H1 (cell line): Measurements from ENCODE around the gene PHLDA2. TPM values are rescaled to one million over a fixed set of nuclear protein-coding genes. Genes with fewer than 3 reads are reported as not detected.
A peak's percentile ranks its signal among the peaks of the same experiment; 100 is the strongest.

Experiments used
- CTCF ChIA-PET: fragments of 300-600 bp; sonication (Branson Sonifier 250); formaldehyde crosslinking; loops from one replicate; lab custom pipeline; 2021; ENCODE audit not compliant: partially characterized antibody; lab: Charles Lee
- POLR2A ChIA-PET: fragments of 300-600 bp; sonication (Branson Sonifier 250); formaldehyde crosslinking; loops from one replicate; lab custom pipeline; 2021; ENCODE audit warnings: inconsistent platforms; ENCODE audit not compliant: partially characterized antibody; lab: Charles Lee
- DNase-seq, 2 experiments: peaks; one replicate each; pipeline versions ENCODE4 v3.0.0 to v3.0.0-alpha.2; 2010 to 2022; ENCODE audit warnings: low spot score in 2 of 2, low read depth in 1 of 2, mixed read lengths in 1 of 2
- FAIRE-seq: peaks from 2 replicates; lab custom pipeline; 2011; peaks lifted over from hg19 to GRCh38; lab: Jason Lieb, UNC
- H2AFZ ChIP-seq: 2 replicates; pipeline ENCODE4 v1.8.1; 2012; ENCODE audit warnings: low read length, inconsistent platforms
- H2AK5ac ChIP-seq: 2 replicates; pipeline ENCODE4 v1.6.1; 2013; ENCODE audit warnings: low read depth, low read length
- H2BK120ac ChIP-seq: replicated peaks from 2 replicates; pipeline ENCODE3; 2013; ENCODE audit warnings: low read depth, low read length, inconsistent platforms
- H2BK12ac ChIP-seq: 2 replicates; pipeline ENCODE4 v1.6.1; 2013; ENCODE audit warnings: low read depth, low read length
- H2BK15ac ChIP-seq: 2 replicates; pipeline ENCODE4 v1.6.1; 2013; ENCODE audit warnings: low read length
- H2BK20ac ChIP-seq: 2 replicates; pipeline ENCODE4 v1.6.1; 2013; ENCODE audit warnings: low read length
- H2BK5ac ChIP-seq: 2 replicates; pipeline ENCODE4 v1.6.1; 2013; ENCODE audit warnings: low read depth, low read length
- H3K14ac ChIP-seq: 2 replicates; pipeline ENCODE4 v1.6.1; 2013; ENCODE audit warnings: inconsistent platforms; ENCODE audit not compliant: insufficient read length
- H3K18ac ChIP-seq: 2 replicates; pipeline ENCODE4 v1.6.1; 2013; ENCODE audit warnings: low read length; ENCODE audit errors: extremely low read depth
- H3K23ac ChIP-seq: 2 replicates; pipeline ENCODE4 v1.6.1; 2013; ENCODE audit warnings: inconsistent platforms; ENCODE audit not compliant: insufficient read length
- H3K23me2 ChIP-seq: 2 replicates; pipeline ENCODE4 v1.6.1; 2013; ENCODE audit warnings: low read depth, low read length
- H3K27ac ChIP-seq: 2 replicates; pipeline ENCODE4 v1.6.1; 2011; ENCODE audit warnings: low read depth, low read length, inconsistent platforms
- H3K27me3 ChIP-seq, 4 experiments: replicated peaks in 1 of 4; 1 replicate in 1 of 4; 2 replicates in 3 of 4; pipeline versions ENCODE4 v1.6.1 to v1.8.1; 2011 to 2013; ENCODE audit warnings: low read length in 3 of 4, mild to moderate bottlenecking in 3 of 4, inconsistent platforms in 2 of 4, mixed read lengths in 2 of 4, moderate library complexity in 1 of 4; ENCODE audit not compliant: control insufficient read depth in 3 of 4, insufficient read depth in 3 of 4; ENCODE audit errors: extremely low read depth in 1 of 4
- H3K36me3 ChIP-seq, 4 experiments: 2 replicates each; pipeline versions ENCODE4 v1.6.1 to v1.8.1; 2011 to 2013; ENCODE audit warnings: mild to moderate bottlenecking in 4 of 4, low read length in 3 of 4, moderate library complexity in 2 of 4, control low read depth in 1 of 4, inconsistent platforms in 1 of 4; ENCODE audit not compliant: insufficient read depth in 4 of 4, control insufficient read depth in 2 of 4
- H3K4ac ChIP-seq: replicated peaks from 2 replicates; pipeline ENCODE3; 2013; ENCODE audit warnings: low read length, low read depth, mixed read lengths, inconsistent platforms; ENCODE audit not compliant: insufficient read length
- H3K4me1 ChIP-seq, 4 experiments: replicated peaks in 1 of 4; 1 replicate in 1 of 4; 2 replicates in 3 of 4; pipeline versions ENCODE4 v1.6.1 to v1.8.1; 2011 to 2013; ENCODE audit warnings: low read length in 3 of 4, inconsistent platforms in 2 of 4, mixed read lengths in 1 of 4; ENCODE audit not compliant: insufficient read depth in 4 of 4, control insufficient read depth in 3 of 4
- H3K4me2 ChIP-seq, 2 experiments: 2 replicates each; pipeline versions ENCODE4 v1.6.1 to v1.8.1; 2011 to 2013; ENCODE audit warnings: low read depth in 2 of 2, low read length in 2 of 2, control low read depth in 1 of 2, inconsistent platforms in 1 of 2, mild to moderate bottlenecking in 1 of 2; ENCODE audit not compliant: insufficient read depth in 1 of 2
- H3K4me3 ChIP-seq, 4 experiments: fragments of 200-600, 300-600 bp in 1 of 4; sonication (generic), shearing (Covaris generic), sonication (Bioruptor Twin) in 1 of 4; 2 replicates each; pipeline versions ENCODE4 v1.5.1 to v1.8.1; 2011 to 2016; ENCODE audit warnings: low read length in 4 of 4, low read depth in 3 of 4, control low read depth in 2 of 4, inconsistent platforms in 2 of 4, mild to moderate bottlenecking in 2 of 4, mixed read lengths in 1 of 4, moderate library complexity in 1 of 4; ENCODE audit not compliant: insufficient read depth in 2 of 4; ENCODE audit errors: extremely low read depth in 1 of 4
- H3K56ac ChIP-seq: replicated peaks from 2 replicates; pipeline ENCODE3; 2013; ENCODE audit warnings: low read depth, mild to moderate bottlenecking, mixed read lengths, low read length, inconsistent platforms; ENCODE audit not compliant: insufficient read length
- H3K79me1 ChIP-seq: 2 replicates; pipeline ENCODE4 v1.6.1; 2013; ENCODE audit warnings: low read depth, low read length, control low read depth
- H3K79me2 ChIP-seq, 2 experiments: 2 replicates each; pipeline versions ENCODE4 v1.6.1 to v1.8.1; 2012 to 2013; ENCODE audit warnings: low read length in 2 of 2, mild to moderate bottlenecking in 2 of 2, inconsistent platforms in 1 of 2; ENCODE audit not compliant: insufficient read depth in 2 of 2, control insufficient read depth in 1 of 2
- H3K9ac ChIP-seq, 4 experiments: replicated peaks in 1 of 4; 1 replicate in 1 of 4; 2 replicates in 3 of 4; pipeline versions ENCODE4 v1.6.1 to v1.8.1; 2011 to 2013; ENCODE audit warnings: low read depth in 3 of 4, low read length in 3 of 4, control low read depth in 2 of 4, mild to moderate bottlenecking in 2 of 4, moderate library complexity in 2 of 4, inconsistent platforms in 1 of 4; ENCODE audit errors: extremely low read depth in 1 of 4
- H3K9me3 ChIP-seq, 2 experiments: 2 replicates each; pipeline versions ENCODE4 v1.6.1 to v1.8.1; 2012 to 2013; ENCODE audit warnings: mild to moderate bottlenecking in 2 of 2, moderate library complexity in 2 of 2, control low read depth in 1 of 2, inconsistent platforms in 1 of 2, low read depth in 1 of 2, low read length in 1 of 2, mixed read lengths in 1 of 2; ENCODE audit not compliant: insufficient read depth in 2 of 2
- H4K20me1 ChIP-seq, 2 experiments: replicated peaks in 1 of 2; 2 replicates each; pipeline versions ENCODE3 to v1.8.1; 2011 to 2013; ENCODE audit warnings: inconsistent platforms in 2 of 2, low read length in 2 of 2, mild to moderate bottlenecking in 1 of 2; ENCODE audit not compliant: insufficient read depth in 2 of 2, control insufficient read depth in 1 of 2
- H4K5ac ChIP-seq: 2 replicates; pipeline ENCODE4 v1.6.1; 2013; ENCODE audit warnings: low read length, low read depth, mixed read lengths, inconsistent platforms; ENCODE audit not compliant: insufficient read length
- H4K8ac ChIP-seq: 2 replicates; pipeline ENCODE4 v1.8.0; 2013; ENCODE audit warnings: mild to moderate bottlenecking, moderate library complexity, low read length, inconsistent platforms; ENCODE audit not compliant: insufficient read depth; ENCODE audit errors: extremely low read depth
- H4K91ac ChIP-seq: replicated peaks from 2 replicates; pipeline ENCODE3; 2013; ENCODE audit warnings: low read length, mixed read lengths, inconsistent platforms; ENCODE audit not compliant: insufficient read length
- GABPA ChIP-seq: IDR thresholded peaks from 2 replicates; pipeline ENCODE4 v1.6.1; 2011; ENCODE audit warnings: mild to moderate bottlenecking, low read length, moderate library complexity, borderline replicate concordance; ENCODE audit not compliant: insufficient read depth
- NANOG ChIP-seq: IDR thresholded peaks from 2 replicates; pipeline ENCODE4 v1.6.1; 2011; ENCODE audit warnings: low read length, low read depth, mild to moderate bottlenecking, inconsistent platforms; ENCODE audit not compliant: insufficient read depth, poor library complexity, severe bottlenecking
- RBBP5 ChIP-seq: IDR thresholded peaks from 2 replicates; pipeline ENCODE4 v1.7.1; 2012; ENCODE audit warnings: low read depth, mild to moderate bottlenecking, inconsistent platforms, low read length, moderate library complexity, borderline replicate concordance
- SP1 ChIP-seq: IDR thresholded peaks from 2 replicates; pipeline ENCODE4 v1.6.1; 2011; ENCODE audit warnings: low read depth, low read length
- YY1 ChIP-seq: IDR thresholded peaks from 2 replicates; pipeline ENCODE4 v1.6.1; 2011; ENCODE audit warnings: low read depth, mild to moderate bottlenecking, low read length
- WGBS, 2 experiments: shearing (Covaris generic) in 1 of 2; methylation state at CpG; one replicate each; pipeline versions ENCODE4 v1.1.6 to v1.1.7; 2013 to 2015; ENCODE audit warnings: low lambda C conversion rate in 2 of 2, mixed read lengths in 2 of 2, inconsistent platforms in 1 of 2, low coverage in 1 of 2, missing lambda C conversion rate in 1 of 2; ENCODE audit not compliant: insufficient replicate concordance in 2 of 2, insufficient coverage in 1 of 2, insufficient read length in 1 of 2; ENCODE audit errors: extremely low coverage in 1 of 2, missing lambda C conversion rate in 1 of 2; 5-methylcytosine and 5-hydroxymethylcytosine counted together
- polyA plus RNA-seq, 7 experiments: library from polyadenylated mRNA; depleted of rRNA in 3 of 7; stranded (reverse) in 5 of 7; unstranded in 2 of 7; fragments of >200 nt in 5 of 7; fragments of 200-250 nt in 2 of 7; gene quantifications; 1 replicate in 5 of 7; 2 replicates in 1 of 7; 4 replicates in 1 of 7; pipeline versions ENCODE4 v1.2.1 to v1.2.3, GENCODE V29; 2011 to 2013; ENCODE audit warnings: missing spikeins in 2 of 7, mixed read lengths in 2 of 7
- total RNA-seq: library from RNA; stranded (reverse); fragmentation: NEBNext Ultra II Directional; extraction: Animal tissue kit (Norgen Biotek cat#: 25700); gene quantifications from 2 replicates; pipeline ENCODE4 v1.2.1, GENCODE V29; 2021
- TF ChIP-seq, protein P1 (sequence below), 3 experiments: IDR thresholded peaks; 1 replicate in 2 of 3; 2 replicates in 1 of 3; pipeline versions ENCODE4 v1.5.1 to v1.6.1; 2011; ENCODE audit warnings: low read length in 3 of 3, mild to moderate bottlenecking in 3 of 3, inconsistent platforms in 2 of 3, low read depth in 1 of 3, moderate library complexity in 1 of 3; ENCODE audit not compliant: insufficient read depth in 1 of 3; ENCODE audit errors: control extremely low read depth in 1 of 3

PHLDA2 gene
- total and polyA plus RNA-seq, 2 of the 8 experiments (the other 6 are each of a cell fraction or from before 2014, with no cell fraction given) = 5.2 to 7.6 TPM

GRCh38 chr11:2892215-2892966 lies 36.8 kb downstream of the PHLDA2 start:
- POLR2A ChIA-PET = interaction anchor here (0.9 to 4.4 kb wide), 14 partner anchors 9 to 491 kb away, joined by 3 to 17 read pairs (median 3); partner anchors contain the start of genes KCNQ1OT1 and PHLDA2
- TF ChIP-seq SP1 (0 out of 2 replicates have a peak, but pooled peaks have one; percentile 31), YY1 (peak; percentile 22; the same call in 1 of the 2 replicates), GABPA (0 out of 2 replicates have a peak, but pooled peaks have one; percentile 22), RBBP5 (no peak; the same call in 1 of the 2 replicates), NANOG (peak; percentile 1)
- TF ChIP-seq, protein P1, sequence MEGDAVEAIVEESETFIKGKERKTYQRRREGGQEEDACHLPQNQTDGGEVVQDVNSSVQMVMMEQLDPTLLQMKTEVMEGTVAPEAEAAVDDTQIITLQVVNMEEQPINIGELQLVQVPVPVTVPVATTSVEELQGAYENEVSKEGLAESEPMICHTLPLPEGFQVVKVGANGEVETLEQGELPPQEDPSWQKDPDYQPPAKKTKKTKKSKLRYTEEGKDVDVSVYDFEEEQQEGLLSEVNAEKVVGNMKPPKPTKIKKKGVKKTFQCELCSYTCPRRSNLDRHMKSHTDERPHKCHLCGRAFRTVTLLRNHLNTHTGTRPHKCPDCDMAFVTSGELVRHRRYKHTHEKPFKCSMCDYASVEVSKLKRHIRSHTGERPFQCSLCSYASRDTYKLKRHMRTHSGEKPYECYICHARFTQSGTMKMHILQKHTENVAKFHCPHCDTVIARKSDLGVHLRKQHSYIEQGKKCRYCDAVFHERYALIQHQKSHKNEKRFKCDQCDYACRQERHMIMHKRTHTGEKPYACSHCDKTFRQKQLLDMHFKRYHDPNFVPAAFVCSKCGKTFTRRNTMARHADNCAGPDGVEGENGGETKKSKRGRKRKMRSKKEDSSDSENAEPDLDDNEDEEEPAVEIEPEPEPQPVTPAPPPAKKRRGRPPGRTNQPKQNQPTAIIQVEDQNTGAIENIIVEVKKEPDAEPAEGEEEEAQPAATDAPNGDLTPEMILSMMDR (IDR thresholded peaks at IDR 0.05; ENCODE audit: control extremely low read depth in 1 of 3, insufficient read depth in 1 of 3, low read depth in 1 of 3, low read length in 3 of 3) = peak in 2 of 3 experiments; percentile 92 to 93; a peak in 3 of 4 replicates

More at GRCh38 chr11:2892215-2892966, 36.8 kb downstream of the PHLDA2 start:
- peak overlapping the region; percentile 72; the same call in 1 of the 2 replicates for H3K27ac ChIP-seq
- H3K9ac ChIP-seq = peak overlapping the region in 1 of 4 experiments; percentile 18; a peak in 2 of 7 replicates
- H3K23ac ChIP-seq = no peak overlapping the region
- peak overlapping the region; percentile 100 for H3K18ac ChIP-seq
- H4K91ac ChIP-seq = peak overlapping the region; percentile 100
- H2BK12ac ChIP-seq = peak overlapping the region; percentile 97; the same call in 1 of the 2 replicates
- H4K20me1 ChIP-seq = no peaks in the 10 kb centered on the region
- H2BK15ac ChIP-seq = peak overlapping the region; percentile 100; the same call in 1 of the 2 replicates
- WGBS, 2 experiments = 6% methylated on average over 27 of the region's 34 CpGs; no CpG with 5 or more reads in 1 of the 2 experiments
- H4K8ac ChIP-seq = peak overlapping the region; percentile 98
- H2BK120ac ChIP-seq = peak overlapping the region; percentile 65
- H3K79me2 ChIP-seq = no peaks in the 10 kb centered on the region
- peak overlapping the region; percentile 98 for H2BK20ac ChIP-seq
- H4K5ac ChIP-seq = peak overlapping the region; percentile 97
- FAIRE-seq (no peak), DNase-seq (peak; percentile 59 to 91)
- H3K79me1 ChIP-seq = no peaks in the 10 kb centered on the region
- H2BK5ac ChIP-seq = peak overlapping the region; percentile 96; the same call in 1 of the 2 replicates
- peak overlapping the region; percentile 67 to 68 for H3K4me2 ChIP-seq
- H3K27me3 ChIP-seq = peaks cover 0 to 24% (median 7%) of the 10 kb centered on the region in 4 experiments; a peak in 5 of 7 replicates
- no peak overlapping the region; the same call in 1 of the 2 replicates for H2AFZ ChIP-seq
- H3K23me2 ChIP-seq = peaks cover 3% of the 10 kb centered on the region
- H3K14ac ChIP-seq = no peak overlapping the region
- H3K4ac ChIP-seq = peak overlapping the region; percentile 83
- peaks cover 0 to 20% (median 15%) of the 10 kb centered on the region in 4 experiments; a peak in 6 of 7 replicates for H3K4me1 ChIP-seq
- peaks cover 0 to 4% of the 10 kb centered on the region in 2 experiments; a peak in 1 of 4 replicates for H3K9me3 ChIP-seq
- no peaks in the 10 kb centered on the region for H3K36me3 ChIP-seq
- peak overlapping the region; percentile 87 for H3K56ac ChIP-seq
- H3K4me3 ChIP-seq = peak overlapping the region; percentile 25 to 52 (median 40)
- CTCF ChIA-PET = interaction anchor here (0.5 to 13.5 kb wide), 55 partner anchors 11 to 1042 kb away, joined by 3 to 521 read pairs (median 4); partner anchors contain the start of gene PHLDA2
- H2AK5ac ChIP-seq = 0 out of 2 replicates have a peak overlapping the region, but pooled peaks have one; percentile 9
